GM20431 (cell line): Measurements from ENCODE around the gene CDC42EP1.
"Not testable (repeated sequence)": the region's sequence is repeated elsewhere in the genome, so short reads cannot be mapped to it uniquely, and the experiment has no call there.

ENCODE experiments used
- in situ Hi-C: fragments of 300-500 bp; cut with MseI, MboI; formaldehyde crosslinking; loops from one replicate; pipeline ENCODE4 v1.15.0; 2020; ENCODE audit warnings: low sequenced_read_pairs; ENCODE audit not compliant: unreplicated experiment

The CDC42EP1 gene

DNA sequence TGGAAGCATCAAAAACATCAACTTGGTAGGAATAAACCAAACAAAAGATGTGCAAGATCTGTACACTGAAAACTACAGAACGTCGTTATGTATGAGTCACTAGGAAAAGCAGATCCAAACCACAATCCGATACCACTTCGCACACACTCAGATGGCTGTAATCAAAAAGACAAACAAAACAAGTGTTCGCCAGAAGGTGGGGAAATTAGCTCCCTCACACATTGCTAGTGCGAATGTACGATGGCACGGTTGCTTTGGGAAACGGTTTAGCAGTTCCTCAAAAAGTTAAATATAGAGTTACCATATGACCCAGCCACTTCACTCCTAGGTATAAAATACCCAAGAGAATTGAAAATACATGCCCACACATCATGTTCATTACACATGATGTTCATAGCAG lies 26.3 kb upstream of the CDC42EP1 start:
- in situ Hi-C loops, result no loop called here

DNA sequence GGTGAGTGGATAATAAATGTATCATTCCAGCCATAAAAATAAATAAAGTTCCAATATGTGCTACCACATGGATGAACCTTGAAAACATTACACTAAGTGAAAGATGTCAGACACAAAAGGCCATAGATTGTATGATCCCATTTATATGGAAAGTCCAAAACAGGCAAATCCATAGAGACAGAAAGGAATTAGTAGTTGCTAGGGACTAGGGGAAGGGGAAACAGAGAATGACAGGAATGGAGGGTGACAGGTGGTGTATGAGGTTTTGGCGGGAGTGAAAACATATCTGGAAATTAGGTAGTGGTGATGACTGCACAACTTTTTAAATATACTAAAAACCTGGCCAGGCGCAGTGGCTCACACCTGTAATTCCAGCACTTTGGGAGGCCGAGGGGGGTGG lies 25.8 kb upstream of the CDC42EP1 start:
- in situ Hi-C loops, result no loop called here

GRCh38 chr22:37535159-37535558 lies 25.1 kb upstream of the CDC42EP1 start:
- in situ Hi-C loops, result no loop called here

DNA sequence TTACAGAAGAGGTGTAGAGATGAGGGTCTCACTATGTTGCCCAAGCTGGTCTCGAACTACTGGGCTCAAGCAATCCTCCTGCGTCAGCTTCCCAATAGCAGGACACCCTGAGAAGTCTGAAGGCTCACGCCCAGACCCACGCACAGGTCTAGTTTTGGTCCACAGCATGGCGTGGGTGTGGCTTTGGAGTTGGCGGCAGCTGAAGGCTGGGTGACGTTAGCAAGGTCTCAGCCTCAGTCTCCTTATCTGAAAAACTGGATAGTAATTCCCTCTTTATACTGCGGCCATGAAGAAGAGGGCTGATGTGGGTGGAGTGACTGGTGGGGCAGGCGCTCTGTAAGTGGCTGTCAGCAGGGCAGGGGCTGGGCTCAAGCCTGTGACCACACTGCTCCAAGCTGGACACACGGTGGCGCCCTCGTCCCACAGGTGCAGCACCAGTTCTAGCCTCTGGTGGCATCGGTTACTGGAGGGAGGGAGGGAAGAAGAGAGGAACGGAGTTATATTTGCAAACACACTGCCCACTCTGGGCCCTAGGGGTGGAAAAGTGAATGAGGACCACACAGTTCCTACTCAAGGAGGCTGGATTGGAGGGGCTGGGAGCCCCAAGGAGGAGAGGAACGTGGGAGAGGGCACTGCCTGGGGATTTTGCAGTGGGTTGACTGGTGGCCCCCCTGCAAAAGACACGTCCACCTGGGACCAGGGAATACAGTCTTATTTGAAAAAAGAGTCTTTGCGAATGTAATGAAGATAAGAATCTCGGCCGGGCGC lies 21.5 kb upstream of the CDC42EP1 start:
- in situ Hi-C loops, result no loop called here

- in situ Hi-C loops, result not testable (repeated sequence)
Measured at GRCh38 chr22:37539790-37540189, 20.5 kb upstream of the CDC42EP1 start.

- in situ Hi-C loops, result not testable (repeated sequence)
Measured at GRCh38 chr22:37542416-37542815, 17.9 kb upstream of the CDC42EP1 start.

GRCh38 chr22:37542959-37543358 lies 17.3 kb upstream of the CDC42EP1 start:
- in situ Hi-C loops, result no loop called here

DNA sequence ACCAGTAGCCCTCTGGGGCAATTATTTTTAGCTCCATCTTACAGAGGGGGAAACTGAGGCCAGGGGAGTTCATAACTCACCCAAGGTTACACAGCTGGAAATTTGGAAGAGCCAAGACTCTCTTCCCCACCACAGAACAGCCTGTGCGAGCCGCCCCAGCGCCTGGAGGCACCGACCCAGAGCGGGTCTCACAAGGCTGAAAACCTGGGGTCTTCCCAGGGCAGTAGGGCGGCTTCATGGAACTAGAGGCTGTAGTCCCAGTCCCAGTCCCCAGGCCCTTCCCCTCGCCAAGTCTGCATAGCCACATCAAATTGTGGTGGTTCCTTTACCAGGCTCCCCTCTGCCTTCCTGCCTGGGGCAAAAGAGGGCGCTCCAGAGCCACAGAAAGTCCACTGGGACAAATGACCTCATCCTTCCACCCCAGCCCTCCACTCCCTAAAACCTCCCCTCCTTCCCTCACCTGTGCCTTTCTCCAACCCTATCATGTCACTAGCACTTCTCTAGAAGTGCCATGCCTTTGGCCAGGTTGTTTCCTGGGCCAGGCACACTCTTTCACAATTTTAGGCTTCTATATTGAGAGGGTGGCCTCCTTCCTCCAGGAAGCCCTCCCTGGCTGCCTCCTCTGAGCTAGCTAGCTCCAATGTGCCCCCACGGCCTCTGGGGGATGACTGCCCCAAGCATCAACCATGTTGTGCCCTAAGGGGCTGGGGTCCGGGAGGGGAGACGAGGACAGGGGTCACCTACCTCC lies 15.2 kb upstream of the CDC42EP1 start:
- in situ Hi-C loops, result no loop called here

DNA sequence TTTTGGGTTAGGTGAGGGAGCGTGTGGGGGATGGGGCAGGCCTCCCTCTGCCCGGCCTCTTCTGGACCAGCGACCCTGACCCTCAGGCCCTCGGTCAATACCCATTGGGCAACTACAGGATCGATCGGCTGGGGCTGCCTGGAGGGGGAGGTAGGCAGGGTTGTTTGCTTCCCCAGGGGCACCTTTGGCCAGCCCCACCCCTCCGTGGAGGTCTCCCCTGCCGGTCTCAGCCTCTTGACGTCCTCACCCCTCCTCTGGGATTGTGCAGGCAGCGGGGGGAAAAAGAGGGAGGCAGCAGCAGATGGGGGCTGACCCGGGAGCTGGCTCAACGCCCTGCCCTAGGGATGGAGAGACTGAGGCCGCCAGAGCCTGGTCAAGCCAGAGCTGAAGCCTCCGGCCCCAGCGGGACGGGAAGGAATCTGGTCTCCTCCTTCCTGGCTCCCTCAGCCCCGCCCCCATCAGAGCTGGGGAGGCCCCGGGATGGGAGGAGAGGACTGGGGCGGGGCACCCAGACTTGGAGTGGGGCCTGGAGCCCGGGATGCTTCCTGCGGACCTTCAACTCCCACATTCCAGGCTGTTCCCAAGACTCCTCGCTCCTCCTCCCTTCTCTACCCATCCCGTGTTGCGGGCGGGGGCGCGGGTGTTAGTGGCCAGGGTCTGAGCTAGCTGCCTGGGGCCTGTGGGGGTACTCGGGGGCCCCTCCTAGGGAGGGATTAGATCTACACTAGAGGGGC lies 14.4 kb upstream of the CDC42EP1 start:
- in situ Hi-C loops, result no loop called here

GRCh38 chr22:37546437-37547250 lies 13.6 kb upstream of the CDC42EP1 start:
- in situ Hi-C loops, result no loop called here

DNA sequence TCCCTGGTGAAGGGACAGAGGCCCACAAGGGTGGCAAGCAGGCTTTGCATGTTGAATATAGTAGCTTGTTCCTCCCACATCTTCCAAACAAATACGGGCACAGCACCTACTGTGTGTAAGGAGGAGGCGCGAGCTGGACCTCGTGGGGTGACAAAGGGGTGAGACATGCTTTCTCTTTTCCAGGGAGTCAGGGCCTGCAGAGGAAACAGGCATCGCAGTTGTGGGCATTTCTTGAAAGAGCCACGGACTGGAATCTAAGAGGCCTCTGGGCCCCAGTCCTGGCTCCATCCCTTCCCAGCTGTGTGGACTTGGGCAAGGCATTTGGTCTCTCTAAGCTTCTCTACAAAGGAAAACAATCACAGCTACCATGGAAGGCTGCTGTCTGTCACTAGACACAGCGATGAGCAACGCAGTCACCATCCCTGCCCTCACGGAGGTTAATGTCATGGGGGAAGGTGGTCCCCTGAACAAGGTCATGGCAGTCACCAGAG lies 13.0 kb upstream of the CDC42EP1 start:
- in situ Hi-C loops, result no loop called here

DNA sequence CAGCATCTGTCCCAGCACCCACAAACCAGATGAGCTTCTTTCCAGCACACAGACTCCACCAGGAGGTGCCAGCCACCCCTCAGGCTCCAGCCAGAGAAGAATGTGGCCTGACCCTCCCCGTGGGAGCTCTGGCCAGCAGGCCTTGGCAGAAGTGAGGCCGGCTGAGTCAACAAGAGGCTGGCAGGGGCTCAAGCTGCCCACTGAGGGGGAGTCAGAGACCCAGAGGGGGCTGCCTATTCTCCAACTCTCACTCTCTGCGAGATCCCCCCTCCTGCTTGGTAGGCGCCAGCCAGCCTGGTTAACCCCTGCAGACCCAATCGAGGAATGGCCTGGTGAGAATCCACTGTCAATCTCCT lies 10.6 kb upstream of the CDC42EP1 start:
- in situ Hi-C loops, result no loop called here

- in situ Hi-C loops, result not testable (repeated sequence)
Measured at GRCh38 chr22:37550921-37551320, 9.4 kb upstream of the CDC42EP1 start.

- in situ Hi-C loops, result no loop called here
Measured at GRCh38 chr22:37551981-37552380, 8.3 kb upstream of the CDC42EP1 start.

DNA sequence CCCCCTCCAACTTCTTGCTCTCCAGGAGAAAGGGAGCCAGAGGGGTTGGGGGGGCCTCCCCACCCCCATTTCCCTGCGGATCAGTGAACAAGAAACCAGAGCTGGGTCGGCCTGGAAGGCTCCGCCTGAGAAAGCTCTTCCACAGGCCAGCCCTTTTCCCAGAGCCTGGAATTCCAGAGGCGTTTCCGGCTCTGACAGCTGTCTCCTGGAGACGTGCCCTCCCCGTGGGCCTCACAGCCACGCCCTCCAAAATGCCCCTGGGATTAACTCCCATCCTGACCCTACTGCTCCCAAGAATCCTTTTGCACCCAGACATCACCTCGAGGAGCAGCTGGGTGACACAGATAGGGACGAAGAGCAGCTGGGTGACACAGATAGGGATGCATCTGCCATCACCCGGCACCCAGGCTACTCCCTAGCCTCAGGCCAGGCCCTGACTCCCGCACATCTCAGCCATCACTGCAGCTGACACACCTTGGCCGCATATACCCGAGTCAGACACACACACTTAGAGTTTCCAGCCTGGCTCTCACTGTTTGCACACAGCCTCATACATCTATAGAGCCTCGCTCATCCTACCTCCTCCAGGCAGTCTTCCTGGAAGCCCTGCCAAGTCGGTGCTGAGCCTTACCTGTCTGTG lies 7.6 kb upstream of the CDC42EP1 start:
- in situ Hi-C loops, result no loop called here

DNA sequence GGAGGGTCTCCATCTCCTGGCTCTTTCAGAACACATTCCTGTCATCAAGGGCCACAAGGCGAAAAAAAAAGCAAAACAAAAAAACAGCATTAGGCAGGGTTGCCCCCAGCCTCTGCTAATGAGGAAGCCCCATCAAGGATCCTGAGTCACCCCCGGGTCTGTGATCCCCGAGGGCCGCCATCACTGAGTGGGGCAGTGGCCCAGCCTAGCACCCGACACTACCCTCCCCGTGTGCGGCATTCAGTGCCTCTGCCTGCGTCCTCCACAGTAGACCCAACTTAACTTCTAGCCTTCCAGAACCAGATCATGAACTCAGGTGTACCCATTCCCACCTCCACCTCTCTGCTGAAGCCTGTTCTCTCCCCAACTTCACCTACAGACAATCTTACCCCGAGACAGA lies 6.6 kb upstream of the CDC42EP1 start:
- in situ Hi-C loops, result no loop called here

- in situ Hi-C loops, result no loop called here
Measured at GRCh38 chr22:37555029-37555428, 5.3 kb upstream of the CDC42EP1 start.

DNA sequence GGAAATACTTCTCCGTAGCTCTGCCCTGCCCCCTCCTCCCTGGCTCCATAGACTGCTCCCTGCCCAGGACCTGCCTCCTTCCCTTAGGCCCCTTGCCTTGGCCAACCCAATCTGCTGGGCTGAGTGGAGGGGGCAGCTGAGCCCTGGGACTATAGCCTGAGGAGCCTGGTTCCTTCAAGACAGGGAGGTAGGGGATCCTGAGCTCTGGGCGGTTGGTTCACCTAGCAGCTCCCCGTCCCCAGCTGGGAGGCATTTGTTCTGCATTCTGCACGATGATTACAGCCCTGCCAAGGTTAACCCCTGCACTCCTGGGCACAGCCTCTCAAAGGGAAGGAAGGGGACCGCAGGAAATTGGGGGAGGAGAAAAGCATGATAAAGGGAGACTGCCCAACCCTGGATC lies 3.6 kb upstream of the CDC42EP1 start:
- in situ Hi-C loops, result no loop called here

GRCh38 chr22:37557321-37558001 lies 2.8 kb upstream of the CDC42EP1 start:
- in situ Hi-C loops, result no loop called here
